Activated naive CD4-positive, alpha-beta T cell treated with anti-CD3 and anti-CD28 coated beads for 36 hours (primary cell): ENCODE data around the gene ATG9B. TPM values are rescaled to one million over a fixed set of nuclear protein-coding genes. Genes with fewer than 3 reads are reported as not detected.

ENCODE experiments used
- CTCF ChIA-PET: fragments of 350-600 bp; sonication (Branson Sonifier 250); formaldehyde crosslinking; loops from one replicate; lab custom pipeline; 2021; ENCODE audit warnings: antibody characterized with exemption; lab: Charles Lee
- DNase-seq: peaks from one replicate; pipeline ENCODE4 v3.0.0-alpha.2; 2020
- H3K27ac Mint-ChIP-seq: one replicate; pipeline ENCODE4 v1.8.0; 2021; ENCODE audit warnings: mild to moderate bottlenecking, mixed read lengths
- H3K27me3 Mint-ChIP-seq: one replicate; pipeline ENCODE4 v1.8.0; 2021; ENCODE audit warnings: low read depth, mixed read lengths
- H3K36me3 Mint-ChIP-seq: one replicate; pipeline ENCODE4 v1.8.0; 2021; ENCODE audit warnings: low read depth, mixed read lengths
- H3K4me1 Mint-ChIP-seq: one replicate; pipeline ENCODE4 v1.8.0; 2021; ENCODE audit warnings: low read depth, mixed read lengths
- H3K4me3 Mint-ChIP-seq: one replicate; pipeline ENCODE4 v1.8.0; 2021; ENCODE audit warnings: mild to moderate bottlenecking, moderate library complexity, mixed read lengths
- H3K9me3 Mint-ChIP-seq: one replicate; pipeline ENCODE4 v1.8.0; 2021; ENCODE audit warnings: mixed read lengths
- intact Hi-C: fragments of 100-400 bp; cut with micrococcal nuclease; formaldehyde crosslinking; loops from one replicate; pipeline ENCODE4 v1.15.1; 2023
- total RNA-seq, 2 experiments: library from RNA; stranded (reverse); gene quantifications; one replicate each; pipeline ENCODE4 v1.2.3, GENCODE V29; 2021

ATG9B gene
- total RNA-seq, 2 experiments from 2014 or later, result 2.8 to 4.0 TPM

- Mint-ChIP-seq H3K9me3 (no peaks in the 10 kb centered on the region), H3K4me3 (peak within 1 kb of the TSS; percentile 71), H3K27me3 (peaks cover 45% of the 10 kb centered on the region), H3K4me1 (peaks cover 27% of the 10 kb centered on the region), H3K27ac (no peak within 1 kb of the TSS), H3K36me3 (no peaks in the 10 kb centered on the region)
- DNase-seq, result no peak
- CTCF ChIA-PET, result interaction anchor here (2.9 kb wide), 1 partner anchor 15 kb away, joined by 15 read pairs; no protein-coding TSS in a partner anchor
- intact Hi-C loops, result no loop called here
These were observed 46.0 kb downstream of the ATG9B start, which contains the start of gene KCNH2 for GRCh38 chr7:150978126-150978789. TSS of gene KCNH2 (minus strand) at chr7:150978321. CDS start at chr7:150977913, 408 bp downstream.

- H3K9me3 Mint-ChIP-seq, result no peaks in the 10 kb centered on the region
- intact Hi-C loops, result no loop called here
- no peak for DNase-seq
- H3K27ac Mint-ChIP-seq, result no peak overlapping the region
- peaks cover 27% of the 10 kb centered on the region for H3K4me1 Mint-ChIP-seq
- H3K36me3 Mint-ChIP-seq, result no peaks in the 10 kb centered on the region
- CTCF ChIA-PET, result interaction anchor here (0.8 to 1.4 kb wide), 2 partner anchors 8 to 10 kb away, joined by 4 to 8 read pairs; no protein-coding TSS in a partner anchor
- H3K27me3 Mint-ChIP-seq, result peaks cover 41% of the 10 kb centered on the region
- peak overlapping the region; percentile 68 for H3K4me3 Mint-ChIP-seq
These were observed 46.7 kb downstream of the ATG9B start for GRCh38 chr7:150977382-150978125.

GRCh38 chr7:150976529-150977381 lies 47.5 kb downstream of the ATG9B start:
- CTCF ChIA-PET, result interaction anchor here (0.8 to 4.2 kb wide), 4 partner anchors 7 to 12 kb away, joined by 4 to 29 read pairs (median 6); no protein-coding TSS in a partner anchor
- peaks cover 41% of the 10 kb centered on the region for H3K27me3 Mint-ChIP-seq
- intact Hi-C loops, result no loop called here
- peak overlapping the region; percentile 68 for H3K4me3 Mint-ChIP-seq
- peaks cover 27% of the 10 kb centered on the region for H3K4me1 Mint-ChIP-seq
- no peak for DNase-seq
- no peak overlapping the region for H3K27ac Mint-ChIP-seq
- H3K36me3 Mint-ChIP-seq, result no peaks in the 10 kb centered on the region
- no peaks in the 10 kb centered on the region for H3K9me3 Mint-ChIP-seq

- Mint-ChIP-seq H3K4me1 (peaks cover 27% of the 10 kb centered on the region), H3K27me3 (peaks cover 33% of the 10 kb centered on the region), H3K36me3 (no peaks in the 10 kb centered on the region), H3K27ac (no peak overlapping the region), H3K4me3 (peak overlapping the region; percentile 67), H3K9me3 (no peaks in the 10 kb centered on the region)
- intact Hi-C loops, result loop anchor here (1.0 kb wide), 1 partner anchor 11 kb away; no protein-coding TSS in a partner anchor
- DNase-seq, result no peak
- CTCF ChIA-PET, result interaction anchor here (1.2 to 4.2 kb wide), 5 partner anchors 8 to 77 kb away, joined by 3 to 29 read pairs (median 5); no protein-coding TSS in a partner anchor
These were observed 48.6 kb downstream of the ATG9B start for GRCh38 chr7:150975536-150976319.

GRCh38 chr7:150974468-150975391 lies 49.6 kb downstream of the ATG9B start:
- peak overlapping the region; percentile 36 for H3K27ac Mint-ChIP-seq
- intact Hi-C loops, result loop anchor here (1.0 kb wide), 2 partner anchors 12 to 44 kb away; no protein-coding TSS in a partner anchor

GRCh38 chr7:150973571-150974451 lies 50.5 kb downstream of the ATG9B start:
- Mint-ChIP-seq H3K4me3 (peak overlapping the region; percentile 79), H3K4me1 (peaks cover 26% of the 10 kb centered on the region), H3K27me3 (peaks cover 18% of the 10 kb centered on the region), H3K27ac (no peak overlapping the region), H3K9me3 (no peaks in the 10 kb centered on the region), H3K36me3 (no peaks in the 10 kb centered on the region)
- intact Hi-C loops, result loop anchor here (1.0 kb wide), 1 partner anchor 44 kb away; no protein-coding TSS in a partner anchor
- no peak for DNase-seq
- CTCF ChIA-PET, result interaction anchor here (0.9 to 4.2 kb wide), 5 partner anchors 9 to 137 kb away, joined by 3 to 29 read pairs (median 5); no protein-coding TSS in a partner anchor

More at GRCh38 chr7:150974468-150975391, 49.6 kb downstream of the ATG9B start:
- Mint-ChIP-seq H3K4me3 (peak overlapping the region; percentile 79), H3K9me3 (no peaks in the 10 kb centered on the region), H3K27me3 (peaks cover 25% of the 10 kb centered on the region), H3K36me3 (no peaks in the 10 kb centered on the region), H3K4me1 (peaks cover 27% of the 10 kb centered on the region)
- peak; percentile 78 for DNase-seq
- CTCF ChIA-PET, result interaction anchor here (0.9 to 4.2 kb wide), 7 partner anchors 9 to 137 kb away, joined by 3 to 29 read pairs (median 5); no protein-coding TSS in a partner anchor

GRCh38 chr7:150972741-150973140 lies 51.6 kb downstream of the ATG9B start:
- no peak overlapping the region for H3K4me3 Mint-ChIP-seq
- H3K4me1 Mint-ChIP-seq, result peaks cover 25% of the 10 kb centered on the region
- intact Hi-C loops, result no loop called here
- peaks cover 14% of the 10 kb centered on the region for H3K27me3 Mint-ChIP-seq
- DNase-seq, result no peak
- no peaks in the 10 kb centered on the region for H3K36me3 Mint-ChIP-seq
- no peak overlapping the region for H3K27ac Mint-ChIP-seq
- H3K9me3 Mint-ChIP-seq, result no peaks in the 10 kb centered on the region
- CTCF ChIA-PET, result interaction anchor here (4.2 kb wide), 1 partner anchor 11 kb away, joined by 29 read pairs; no protein-coding TSS in a partner anchor

GRCh38 chr7:150972023-150972468 lies 52.2 kb downstream of the ATG9B start:
- Mint-ChIP-seq H3K9me3 (no peaks in the 10 kb centered on the region), H3K36me3 (no peaks in the 10 kb centered on the region), H3K4me3 (no peak overlapping the region), H3K27ac (no peak overlapping the region), H3K27me3 (peaks cover 9% of the 10 kb centered on the region), H3K4me1 (peaks cover 19% of the 10 kb centered on the region)
- DNase-seq, result no peak
- intact Hi-C loops, result no loop called here
- CTCF ChIA-PET, result interaction anchor here (4.2 kb wide), 1 partner anchor 12 kb away, joined by 29 read pairs; no protein-coding TSS in a partner anchor

GRCh38 chr7:150971242-150972022 lies 52.9 kb downstream of the ATG9B start:
- no peaks in the 10 kb centered on the region for H3K9me3 Mint-ChIP-seq

More at GRCh38 chr7:150971242-150972022, 52.9 kb downstream of the ATG9B start:
- Mint-ChIP-seq H3K27ac (no peak overlapping the region), H3K4me1 (peaks cover 15% of the 10 kb centered on the region), H3K36me3 (no peaks in the 10 kb centered on the region), H3K27me3 (peaks cover 4% of the 10 kb centered on the region), H3K4me3 (no peak overlapping the region)
- DNase-seq, result no peak
- CTCF ChIA-PET, result interaction anchor here (1.3 to 1.4 kb wide), 2 partner anchors 17 to 73 kb away, joined by 3 read pairs; no protein-coding TSS in a partner anchor
- intact Hi-C loops, result no loop called here
